HG02642 (cell line): ENCODE measurements around the gene HOXB5.

Source experiments
- ATAC-seq: cut with Tn5 transposase; IDR thresholded peaks from one replicate; pipeline ENCODE4 v1.9.1; 2021; ENCODE audit warnings: mild to moderate bottlenecking; ENCODE audit not compliant: unreplicated experiment, poor library complexity

HOXB5 gene

DNA sequence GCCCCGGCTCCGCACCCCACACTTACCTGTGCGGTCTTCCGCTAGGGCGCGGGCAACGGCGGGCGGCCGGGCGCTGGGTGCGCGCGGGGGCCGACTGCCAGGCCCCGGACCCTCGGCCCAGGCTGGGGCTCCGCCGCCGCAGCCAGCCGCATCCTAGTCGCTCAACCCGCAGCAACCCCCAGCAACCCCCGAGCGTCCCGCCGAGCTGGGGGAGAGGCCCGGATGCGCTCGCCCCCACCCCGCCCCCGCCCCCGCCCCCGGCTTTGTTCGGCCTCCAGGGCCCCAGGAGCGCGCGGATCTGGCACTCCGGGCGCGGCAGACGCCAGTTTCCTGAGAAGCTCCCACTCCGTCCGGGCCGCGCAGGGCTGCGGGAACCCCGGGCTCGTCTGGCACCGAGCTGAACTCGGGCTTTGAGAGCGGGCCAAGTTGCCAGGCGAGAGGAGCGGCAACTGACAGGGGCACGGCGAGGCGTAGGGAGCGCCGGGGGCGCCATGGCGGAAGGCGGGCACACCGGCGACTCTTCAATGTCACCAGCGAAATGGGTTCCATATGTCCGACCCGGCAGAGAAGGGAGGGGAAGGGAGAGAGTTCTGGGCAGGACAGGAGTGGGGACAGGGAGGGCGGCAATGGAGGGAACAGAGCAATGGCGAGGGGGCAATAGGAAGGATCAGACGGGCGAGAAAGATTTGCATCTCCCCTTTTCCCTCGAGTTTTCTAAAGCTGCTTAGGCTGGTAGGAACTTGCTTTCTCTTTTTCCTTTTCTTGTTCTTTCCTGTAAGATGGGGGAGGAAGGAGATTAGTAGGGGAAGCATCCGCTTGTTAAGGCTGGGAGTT lies 29.2 kb downstream of the HOXB5 start:
- ATAC-seq, result no peak

DNA sequence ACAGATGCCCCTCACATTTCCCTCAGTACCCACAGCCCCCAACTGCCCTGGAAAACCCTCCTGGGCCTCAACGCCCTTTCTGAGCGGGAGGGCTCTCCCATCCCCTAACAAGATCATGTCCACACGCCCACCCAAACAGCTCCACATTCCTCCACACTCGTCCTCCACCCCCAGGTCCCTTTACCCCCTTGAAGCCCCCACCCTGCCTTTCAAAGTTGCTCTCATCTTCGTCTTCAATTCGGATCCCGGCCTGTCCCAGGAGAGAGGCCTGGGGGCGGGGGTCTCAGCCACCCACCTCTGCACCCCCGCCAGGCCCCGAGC lies 29.8 kb downstream of the HOXB5 start:
- ATAC-seq, result no peak

DNA sequence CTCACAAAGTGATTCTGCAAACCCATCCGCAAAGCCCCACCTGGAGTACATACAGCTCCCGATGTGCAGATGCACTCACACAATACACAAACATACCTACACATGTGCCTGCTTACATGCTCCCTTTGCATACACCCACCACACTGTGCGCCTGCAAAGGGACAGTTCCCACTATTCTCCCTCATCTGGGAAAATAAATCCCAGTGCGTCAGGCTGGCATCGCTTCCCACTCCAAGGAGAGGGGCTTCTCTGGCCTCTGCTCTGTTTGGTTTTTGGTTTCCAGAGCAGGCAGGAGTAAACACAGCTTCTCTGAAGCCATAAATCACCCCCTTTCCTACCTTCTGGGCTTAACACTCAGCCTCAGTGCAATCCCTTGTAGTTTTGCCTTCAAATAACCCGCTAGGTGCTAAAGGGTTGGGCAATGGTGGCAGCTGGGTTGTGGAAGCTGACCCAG lies 30.2 kb downstream of the HOXB5 start:
- no peak for ATAC-seq

DNA sequence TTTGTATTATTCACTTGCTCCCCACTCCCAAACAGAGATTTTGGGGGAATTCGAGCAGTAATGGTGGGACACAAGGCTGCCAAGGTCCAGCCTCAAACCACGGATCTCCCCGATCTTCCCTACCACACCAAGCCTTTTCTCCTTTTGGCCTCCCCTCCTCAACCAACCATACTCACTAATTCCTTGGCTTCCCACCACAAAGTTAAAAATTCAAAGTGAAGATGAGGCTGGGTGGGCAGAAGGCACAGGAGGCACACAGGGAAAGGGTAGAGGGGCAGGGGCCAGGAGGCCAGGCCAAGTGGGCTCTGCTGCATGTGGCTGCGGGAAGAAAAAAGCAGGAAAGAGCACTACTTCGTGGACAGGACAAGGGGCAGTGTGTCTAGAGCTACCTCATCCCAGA lies 30.6 kb downstream of the HOXB5 start:
- ATAC-seq, result no peak

DNA sequence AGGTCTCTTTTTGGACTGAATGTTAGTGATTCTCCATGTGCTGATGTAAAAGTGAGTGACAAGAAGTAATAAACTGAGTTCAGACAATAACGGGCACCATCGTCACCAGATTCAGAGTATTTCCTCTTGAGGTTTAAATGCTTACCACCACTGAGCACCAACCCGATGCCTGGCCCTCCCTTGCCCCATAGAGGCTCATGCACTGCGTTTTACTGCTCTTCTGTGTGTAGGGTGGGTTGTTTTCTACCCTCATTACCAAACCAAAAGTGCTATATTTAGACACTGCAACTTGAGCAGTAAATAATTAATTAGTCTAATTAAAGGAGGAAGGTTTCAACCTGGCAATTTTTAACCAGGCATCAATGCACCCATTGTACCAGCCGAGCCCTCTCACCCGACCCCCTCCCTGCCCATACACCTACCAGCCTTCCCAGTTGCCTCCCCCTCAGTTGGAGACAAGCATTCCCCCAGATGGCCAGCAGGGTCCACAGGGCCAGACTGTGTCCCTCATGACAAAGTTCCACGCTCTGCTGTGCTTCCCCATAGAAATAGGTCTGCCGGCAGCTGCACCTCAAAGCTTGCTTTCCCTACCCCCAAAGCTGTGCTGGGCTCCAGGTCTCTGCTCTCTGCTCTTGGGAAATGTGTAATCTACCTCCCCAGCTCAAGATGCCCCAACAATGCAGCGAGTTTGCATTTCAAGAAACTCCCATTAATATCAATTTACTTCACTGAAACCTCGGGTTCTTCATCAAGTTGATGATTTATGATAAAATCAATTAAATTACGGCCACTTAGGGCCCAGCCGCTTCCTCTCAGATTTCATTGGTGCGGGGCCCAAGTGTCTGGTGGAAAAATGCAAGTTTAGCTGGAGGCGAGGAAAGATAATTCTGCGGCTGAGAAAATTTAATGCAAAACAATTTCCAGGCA lies 31.4 kb downstream of the HOXB5 start:
- ATAC-seq, result no peak

DNA sequence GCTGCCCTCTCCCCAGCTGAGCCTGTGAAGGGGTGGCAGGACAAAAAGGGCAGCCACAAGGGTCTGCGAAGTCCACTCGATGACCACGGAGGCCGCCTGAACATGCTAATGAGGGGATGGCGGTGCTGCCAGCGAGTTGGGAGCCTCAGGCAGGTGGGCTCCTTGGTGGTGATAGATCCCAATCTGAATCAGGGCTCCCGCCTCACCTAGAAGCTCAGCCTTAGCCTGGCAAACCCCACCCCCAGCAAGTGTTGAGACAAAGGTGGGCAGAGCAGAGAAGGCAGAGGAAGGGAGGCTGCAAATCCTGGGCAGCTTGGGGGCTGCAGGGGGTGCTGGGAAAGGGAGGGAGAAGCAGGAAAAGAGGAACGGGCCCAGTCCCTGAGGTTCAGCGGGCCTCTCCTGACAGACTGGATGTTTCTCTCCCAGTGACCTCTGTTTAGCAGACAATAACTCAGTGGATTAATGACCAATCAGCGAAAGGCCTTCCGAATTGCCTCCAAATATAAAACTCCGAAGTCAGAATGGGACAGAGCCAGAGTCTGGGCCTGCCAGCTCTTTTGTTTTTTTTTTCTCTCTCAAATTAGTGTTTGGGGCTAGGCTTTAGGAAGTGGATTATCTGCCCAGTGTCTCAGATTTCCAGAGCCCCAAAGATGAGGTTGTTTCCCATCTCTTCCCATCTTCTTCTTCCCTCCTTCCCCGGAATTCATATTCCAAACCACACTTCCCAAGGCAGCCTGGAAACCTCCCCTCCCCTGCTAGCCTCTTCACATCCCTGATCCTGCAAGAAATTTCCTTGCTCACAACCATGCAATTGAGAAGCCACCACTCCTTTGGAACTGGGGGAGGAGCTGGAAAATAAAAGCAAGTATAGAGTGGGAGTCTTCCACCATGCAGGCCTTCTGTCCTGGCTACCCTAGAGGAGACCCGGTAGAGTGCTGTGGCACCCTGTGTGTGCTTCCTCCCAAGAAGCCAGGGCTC lies 33.5 kb downstream of the HOXB5 start:
- ATAC-seq, result no peak

DNA sequence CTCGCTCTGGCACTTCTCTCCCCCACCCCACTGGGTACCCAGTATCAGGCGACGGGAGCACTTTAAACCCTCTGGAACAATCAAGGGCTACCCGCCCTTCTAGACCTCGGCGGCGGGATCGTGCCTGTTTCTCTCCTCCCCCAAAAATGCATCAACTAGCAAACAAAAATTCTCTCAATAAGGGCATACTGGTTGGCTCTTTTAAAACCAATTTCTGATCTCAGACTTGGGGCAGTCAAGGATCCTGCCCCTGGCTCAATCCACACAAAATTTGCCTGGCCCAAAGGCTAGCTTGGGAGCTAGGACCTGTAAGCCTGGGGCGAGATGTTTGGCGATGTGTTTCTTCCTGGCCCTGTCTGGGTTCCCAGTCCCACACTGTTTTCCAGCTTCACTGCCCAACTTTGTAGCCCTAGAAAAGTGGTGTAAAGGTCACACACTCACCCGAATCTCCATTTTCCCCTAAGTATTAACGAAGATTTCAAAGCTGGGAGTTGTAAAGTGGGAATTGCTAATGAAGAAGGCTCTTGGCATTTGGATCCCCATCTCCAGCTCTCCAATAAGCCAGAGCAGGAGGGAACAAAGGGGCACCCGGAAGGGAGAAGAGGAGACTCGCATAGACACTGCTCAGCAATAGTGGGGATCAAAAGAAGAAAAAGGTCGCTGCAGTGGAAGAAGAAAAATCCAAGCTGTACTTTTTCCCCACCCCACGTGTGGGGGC lies 34.3 kb downstream of the HOXB5 start:
- no peak for ATAC-seq

DNA sequence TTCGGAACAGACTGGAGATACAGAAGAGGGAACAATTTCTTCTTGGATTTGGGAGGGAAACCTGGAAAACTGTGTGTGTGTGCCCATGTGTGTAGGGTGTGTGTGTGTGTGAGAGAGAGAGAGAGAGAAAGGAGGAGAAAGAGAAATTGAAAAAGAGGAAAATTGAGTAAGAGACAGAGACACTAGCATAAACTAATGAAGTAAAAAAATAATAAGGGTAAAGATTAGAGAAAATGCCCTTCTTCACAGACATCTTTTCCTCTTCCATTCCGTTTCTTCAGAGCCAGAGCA lies 34.8 kb downstream of the HOXB5 start:
- ATAC-seq, result no peak

DNA sequence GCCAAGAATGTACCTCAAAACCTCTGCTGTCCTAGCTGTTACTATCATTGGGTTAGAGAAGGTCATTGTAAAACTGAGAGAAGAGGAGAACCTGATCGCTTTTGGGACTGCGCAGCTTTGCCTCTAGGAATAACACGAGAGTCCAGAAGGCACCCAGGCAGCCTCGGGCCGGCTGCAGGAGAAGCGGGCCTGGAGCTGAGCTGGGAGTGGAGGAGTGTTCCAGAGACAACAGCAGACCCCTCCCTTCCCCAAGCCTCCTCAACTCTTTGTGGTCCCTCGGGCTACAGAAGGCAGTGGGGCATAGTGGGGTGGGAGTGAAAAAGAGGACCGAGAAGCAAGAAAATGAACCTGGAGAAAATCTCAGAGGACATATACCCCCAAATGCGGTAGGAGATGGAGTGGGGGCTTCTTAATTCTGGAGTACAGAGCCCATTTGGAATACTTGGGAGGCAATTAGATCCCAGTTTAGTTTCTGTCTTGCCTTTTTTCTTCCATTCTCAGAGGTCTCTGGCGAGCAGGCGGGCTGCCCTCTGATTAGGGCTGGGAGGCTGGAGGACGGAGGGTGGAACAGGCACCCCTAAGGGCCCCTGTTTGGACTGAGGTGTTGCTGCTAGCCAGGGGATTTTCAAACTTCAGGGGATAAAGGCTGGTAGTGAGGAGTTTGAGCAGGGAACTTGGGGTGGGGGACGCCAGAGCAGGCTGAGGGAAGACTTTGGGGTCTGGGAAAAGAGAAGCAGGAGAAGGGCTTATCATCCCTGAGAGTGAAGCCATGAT lies 35.3 kb downstream of the HOXB5 start:
- ATAC-seq, result no peak

DNA sequence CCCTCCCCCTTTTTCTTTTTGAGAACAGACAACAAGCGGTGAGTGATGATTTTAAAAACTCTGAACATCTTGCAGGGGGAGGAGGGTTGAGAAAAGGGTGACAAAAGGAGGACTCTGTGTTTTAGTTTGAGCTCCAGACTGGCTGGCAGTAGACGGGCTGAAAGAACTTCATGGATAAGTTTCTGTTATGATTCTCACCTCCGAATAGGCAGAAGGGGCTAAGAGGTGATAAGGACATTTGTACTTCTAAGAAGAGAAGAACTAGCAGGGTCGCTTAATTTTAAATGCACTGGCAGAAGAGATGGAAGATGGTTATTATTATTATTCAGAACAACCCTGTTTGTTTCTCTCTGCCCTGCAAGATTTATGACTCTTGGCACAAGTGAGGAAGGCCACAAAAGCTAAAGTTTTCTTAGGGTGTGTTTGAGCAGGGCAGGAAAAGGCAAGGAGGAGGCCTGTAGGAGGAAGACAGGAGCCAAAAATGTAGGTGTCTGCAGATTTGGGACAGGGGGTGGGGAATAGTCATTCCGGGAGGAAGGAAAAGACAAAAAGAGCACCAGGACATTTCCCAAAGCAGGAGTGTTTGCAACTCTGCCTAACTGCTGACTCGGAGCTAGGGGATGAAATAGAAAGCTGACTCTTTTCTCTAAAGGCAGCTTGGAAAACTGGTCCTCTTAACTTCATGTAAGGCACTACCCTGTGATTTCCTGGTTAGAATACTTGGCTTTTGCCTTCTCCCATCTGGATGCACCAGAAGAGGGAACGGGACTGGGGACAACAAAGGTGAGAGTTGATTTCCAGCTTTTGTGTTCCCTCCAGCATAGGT lies 36.8 kb downstream of the HOXB5 start:
- ATAC-seq, result no peak

DNA sequence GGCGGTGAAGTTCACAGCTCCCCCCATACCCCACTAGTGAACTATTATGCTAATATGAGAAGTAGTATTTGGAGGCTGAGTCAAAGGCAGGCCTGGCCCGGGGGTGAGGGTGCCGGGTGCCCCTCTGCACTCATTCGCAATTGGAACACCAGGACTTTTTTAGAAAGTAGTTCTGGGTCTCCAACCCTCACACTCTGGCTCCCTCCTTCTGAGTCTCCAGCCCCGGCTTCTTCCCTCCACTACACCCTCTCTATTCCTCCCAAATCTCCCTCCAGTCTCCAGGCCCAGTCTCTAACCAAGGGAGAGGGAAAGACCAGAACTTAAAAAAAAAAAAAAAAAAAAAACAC lies 37.4 kb downstream of the HOXB5 start:
- ATAC-seq, result no peak

DNA sequence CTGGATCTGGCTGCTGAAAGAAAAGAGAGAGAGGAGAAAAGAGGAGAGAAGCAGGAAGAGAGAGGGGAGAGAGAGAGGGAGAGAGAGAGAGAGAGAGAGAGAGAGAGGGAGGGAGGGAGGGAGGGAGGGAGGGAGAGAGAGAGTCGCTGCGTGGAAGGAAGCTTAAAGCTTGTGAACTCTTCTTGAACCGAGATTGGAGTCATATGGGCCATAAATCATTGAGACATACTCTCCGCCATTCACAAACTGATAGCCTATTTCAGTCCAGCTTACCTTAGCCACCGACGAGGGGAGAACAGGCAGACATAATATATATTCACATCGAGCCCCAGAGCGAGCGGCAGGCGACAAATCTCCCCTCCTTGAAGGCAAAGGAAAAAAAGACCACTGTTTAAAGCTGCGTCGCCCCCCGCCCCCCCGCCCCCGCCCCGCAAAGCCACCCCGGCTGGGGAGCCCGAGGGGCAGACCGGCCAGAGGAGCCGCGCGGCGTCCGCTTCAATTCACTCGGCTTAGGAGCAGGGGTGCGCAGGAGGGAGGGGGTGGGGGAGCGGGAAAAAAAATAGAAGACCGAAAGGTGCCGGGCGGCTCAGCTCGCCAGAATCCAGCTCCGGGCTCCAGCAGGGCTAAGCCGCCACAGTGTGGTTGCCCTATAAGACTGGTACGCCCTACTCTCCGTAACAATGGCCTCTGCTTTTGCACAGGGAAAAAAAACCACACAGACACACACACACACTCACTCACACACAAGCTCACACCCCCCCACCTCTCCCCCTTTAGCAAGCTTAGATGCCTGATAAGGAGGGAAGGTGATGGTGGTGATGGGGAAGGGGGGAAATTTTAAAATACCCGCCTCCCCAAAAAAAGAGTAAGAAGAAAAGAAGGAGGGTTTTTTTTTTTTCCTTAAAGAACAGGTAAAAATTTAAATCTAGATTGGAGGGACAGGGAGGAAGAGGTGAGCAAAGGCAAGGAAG lies 38.0 kb downstream of the HOXB5 start:
- no peak for ATAC-seq

DNA sequence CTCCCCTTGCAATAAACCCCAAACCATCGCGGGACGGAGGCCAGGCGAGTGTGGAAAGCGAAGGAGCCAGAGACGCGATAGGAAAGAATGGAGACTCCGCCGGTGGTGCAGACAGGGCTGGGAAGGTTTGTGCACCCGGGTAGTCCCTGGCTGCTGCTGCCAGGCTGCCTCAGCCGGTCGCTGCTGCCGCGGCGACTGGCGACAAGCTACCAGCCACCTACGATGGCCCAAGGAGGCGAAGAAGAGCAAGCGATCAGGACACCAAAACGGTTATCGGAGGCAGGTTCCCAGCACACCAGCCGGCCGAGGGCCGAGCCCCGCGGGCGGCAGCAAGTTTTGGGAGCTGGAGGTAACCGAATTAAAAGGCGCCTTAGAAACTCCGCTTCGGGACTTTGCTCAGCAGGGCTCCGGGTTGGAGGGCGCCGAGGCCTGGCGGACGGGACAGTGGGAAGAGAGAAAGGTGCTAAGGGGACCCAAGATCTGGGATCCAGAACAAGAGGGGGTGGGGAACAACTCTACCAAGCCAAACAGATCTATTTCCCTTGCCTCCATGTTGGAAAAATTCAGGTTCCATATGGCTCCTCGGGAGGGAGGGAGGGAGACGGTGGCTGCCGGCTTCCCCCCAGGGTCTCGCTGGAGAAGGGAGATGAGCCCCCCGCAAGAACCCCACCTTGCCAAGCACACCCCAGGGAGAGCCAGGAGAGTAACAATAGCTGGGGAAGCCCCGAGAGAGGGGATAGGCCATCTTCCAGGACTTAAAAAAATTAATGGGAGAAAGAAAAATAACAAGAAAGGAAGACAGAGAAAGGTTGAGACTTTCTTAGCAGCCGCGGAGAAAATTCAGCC lies 38.9 kb downstream of the HOXB5 start:
- ATAC-seq, result no peak

DNA sequence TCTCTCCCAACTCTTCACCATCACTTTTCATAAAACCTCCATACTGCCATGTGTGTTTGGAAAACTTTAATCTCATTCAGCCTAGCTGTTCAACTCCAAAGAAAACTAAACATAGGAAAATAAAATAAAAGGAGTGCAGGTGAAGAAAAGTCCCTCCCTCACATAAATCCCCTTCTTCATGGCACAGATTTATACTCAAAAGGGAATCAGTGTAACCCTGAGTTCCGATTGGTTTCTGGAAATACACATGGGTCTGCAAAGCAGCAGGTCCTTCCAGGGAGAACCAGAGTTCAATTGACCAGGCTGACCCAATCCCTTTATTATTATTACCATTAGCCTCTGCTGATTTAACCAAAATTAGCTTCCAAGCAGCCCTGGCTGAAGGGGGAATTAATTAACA lies 39.8 kb downstream of the HOXB5 start:
- no peak for ATAC-seq

DNA sequence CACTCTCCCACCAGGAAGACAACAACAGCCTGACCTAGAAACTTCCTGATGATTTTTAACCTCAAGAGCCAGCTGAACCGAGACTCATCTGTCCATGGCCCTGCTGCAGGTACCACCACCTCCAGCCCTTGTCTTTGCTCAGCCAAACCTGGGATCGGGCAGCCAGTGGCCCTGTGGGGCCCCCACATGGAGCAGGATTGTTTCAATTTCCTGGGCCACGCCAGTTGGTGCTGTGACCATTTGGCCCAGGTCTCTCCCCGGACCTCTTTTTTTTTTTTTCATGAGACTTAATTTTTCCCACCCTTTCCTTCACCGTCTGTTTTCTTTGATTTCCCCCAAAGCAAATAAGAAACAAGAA lies 40.4 kb downstream of the HOXB5 start:
- no peak for ATAC-seq

DNA sequence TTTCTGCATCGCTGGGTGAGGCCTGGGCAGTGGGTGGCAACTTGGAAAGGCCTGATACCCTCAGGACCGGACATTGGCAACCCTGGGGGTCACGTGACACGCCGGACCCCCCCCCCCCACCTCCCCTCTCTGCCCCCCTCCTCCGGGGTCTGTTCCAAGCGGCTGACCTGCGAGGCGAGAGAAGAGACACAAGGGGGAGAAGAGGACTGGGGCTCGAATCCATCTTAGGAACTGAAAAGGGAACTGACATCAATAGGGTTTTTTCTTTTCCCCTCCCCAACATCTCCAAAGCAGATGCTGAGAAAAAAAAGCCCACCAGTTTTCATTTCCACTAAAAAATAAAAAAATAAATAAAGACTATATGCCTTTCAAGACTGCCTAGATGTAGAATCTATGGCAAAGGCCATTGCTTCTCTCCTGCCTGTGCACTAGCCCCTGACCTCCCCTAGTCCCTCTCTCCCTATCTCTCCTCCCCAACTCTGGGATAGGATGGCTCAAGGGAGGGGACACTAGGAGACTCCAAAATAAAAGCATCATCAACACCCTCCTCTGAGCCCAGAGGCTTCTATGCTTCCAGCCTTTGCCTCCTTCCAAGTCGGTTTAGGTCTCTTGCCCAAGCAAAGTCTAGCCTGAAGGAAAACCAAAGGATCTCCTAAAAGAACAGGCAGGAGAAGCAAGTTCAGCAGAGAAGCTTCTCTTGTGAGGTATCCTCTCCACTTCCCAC lies 41.0 kb downstream of the HOXB5 start:
- ATAC-seq, result no peak
